K562 (cell line): ENCODE data around the gene CBX3. TPM values are rescaled to one million over a fixed set of nuclear protein-coding genes. Genes with fewer than 3 reads are reported as not detected.

Source experiments
- ATAC-seq: fragments of 200-7000 bp; cut with Tn5 transposase; 3 replicates; pipeline ENCODE4 v1.9.1; 2020; ENCODE audit warnings: moderate library complexity
- BruUV-seq: library from RNA; stranded (reverse); fragments of 400-500 nt; replicated peaks from 2 replicates; lab custom pipeline; 2021; lab: Mats Ljungman, UMichigan
- CTCF ChIA-PET: fragments of 300-600 bp; formaldehyde crosslinking; extraction: SDS; loops from one replicate; lab custom pipeline; 2021; ENCODE audit warnings: low intra/inter-chr PET ratio; lab: Yijun Ruan, JAX
- POLR2A ChIA-PET: fragments of 300-600, 350-650 bp; sonication (Branson Sonifier 250); formaldehyde crosslinking; extraction: SDS; loops from one replicate; lab custom pipeline; 2021; ENCODE audit warnings: antibody characterized with exemption, inconsistent platforms; lab: Yijun Ruan, JAX
- DNase-seq, 4 experiments: peaks; one replicate each; pipeline versions ENCODE4 v3.0.0 to v3.0.0-alpha.2; 2011 to 2018; ENCODE audit warnings: low spot score in 3 of 4, mixed read lengths in 3 of 4; ENCODE audit errors: extremely low read depth in 1 of 4
- FAIRE-seq: peaks from 2 replicates; lab custom pipeline; 2011; peaks lifted over from hg19 to GRCh38; lab: Jason Lieb, UNC
- H2AFZ ChIP-seq: 2 replicates; pipeline ENCODE4 v1.6.0; 2011; ENCODE audit warnings: low read depth, low read length, control low read depth, inconsistent platforms
- H3K27ac ChIP-seq: fragments of 200-600 bp; 3 replicates; pipeline ENCODE4 v1.8.0; 2011; ENCODE audit warnings: low read depth, mild to moderate bottlenecking, control low read depth, inconsistent platforms, low read length, moderate library complexity, mixed read lengths; ENCODE audit errors: extremely low read depth
- H3K27me3 ChIP-seq, 2 experiments: fragments of 300-600 bp in 1 of 2; 2 replicates in 1 of 2; 3 replicates in 1 of 2; pipeline versions ENCODE4 v1.6.0 to v1.8.0; 2011; ENCODE audit warnings: inconsistent platforms in 2 of 2, low read length in 2 of 2, mild to moderate bottlenecking in 1 of 2, mixed read lengths in 1 of 2, moderate library complexity in 1 of 2; ENCODE audit not compliant: control insufficient read depth in 2 of 2, insufficient read depth in 2 of 2
- H3K36me3 ChIP-seq: fragments of 300-600 bp; 3 replicates; pipeline ENCODE4 v1.8.0; 2011; ENCODE audit warnings: mild to moderate bottlenecking, low read length, inconsistent platforms; ENCODE audit not compliant: control insufficient read depth, insufficient read depth
- H3K4me1 ChIP-seq, 2 experiments: fragments of 200-600 bp in 1 of 2; replicated peaks in 1 of 2; 2 replicates in 1 of 2; 3 replicates in 1 of 2; pipeline versions ENCODE4 v1.5.1 to v1.8.0; 2011; ENCODE audit warnings: inconsistent platforms in 2 of 2, low read length in 2 of 2, mild to moderate bottlenecking in 1 of 2, mixed read lengths in 1 of 2, moderate library complexity in 1 of 2; ENCODE audit not compliant: control insufficient read depth in 2 of 2, insufficient read depth in 2 of 2
- H3K4me2 ChIP-seq: 2 replicates; pipeline ENCODE4 v1.6.1; 2011; ENCODE audit warnings: low read length, control low read depth, inconsistent platforms, mixed read lengths; ENCODE audit not compliant: insufficient read depth
- H3K4me3 ChIP-seq: fragments of 200-600 bp; sonication (generic), shearing (Covaris generic); 2 replicates; pipeline ENCODE4 v1.5.1; 2016; ENCODE audit warnings: control low read depth, inconsistent platforms
- H3K79me2 ChIP-seq: fragments of 200-600 bp; 3 replicates; pipeline ENCODE4 v1.8.0; 2011; ENCODE audit warnings: low read length, inconsistent platforms; ENCODE audit not compliant: control insufficient read depth, insufficient read depth
- H3K9ac ChIP-seq, 2 experiments: 2 replicates each; pipeline versions ENCODE4 v1.6.0 to v1.6.1; 2011; ENCODE audit warnings: low read depth in 2 of 2, low read length in 2 of 2, control low read depth in 1 of 2, inconsistent platforms in 1 of 2, mild to moderate bottlenecking in 1 of 2, mixed read lengths in 1 of 2; ENCODE audit not compliant: insufficient read depth in 1 of 2
- H3K9me1 ChIP-seq: one replicate; pipeline ENCODE4 v1.6.0; 2011; ENCODE audit warnings: inconsistent platforms, mild to moderate bottlenecking, low read length, moderate library complexity; ENCODE audit not compliant: control insufficient read depth, insufficient read depth
- H3K9me3 ChIP-seq: replicated peaks from 2 replicates; pipeline ENCODE4 v1.5.1; 2011; ENCODE audit warnings: low read depth, low read length, inconsistent platforms; ENCODE audit not compliant: control insufficient read depth, insufficient read depth
- H4K20me1 ChIP-seq: replicated peaks from 2 replicates; pipeline ENCODE4 v1.6.1; 2011; ENCODE audit warnings: low read length, inconsistent platforms, mixed read lengths; ENCODE audit not compliant: control insufficient read depth, insufficient read depth
- ARID1B ChIP-seq: fragments of 450-650 bp; IDR thresholded peaks from 2 replicates; pipeline ENCODE4 v1.6.1; 2016; ENCODE audit warnings: antibody characterized with exemption, mild to moderate bottlenecking, inconsistent platforms
- ELF2 ChIP-seq: fragments of 250-450 bp; sonication (Bioruptor Pico); IDR thresholded peaks from 2 replicates; pipeline ENCODE4 v1.5.0; 2021; ENCODE audit warnings: mild to moderate bottlenecking
- IFI16 ChIP-seq: fragments of 250-450 bp; sonication (Bioruptor Pico); IDR thresholded peaks from 2 replicates; pipeline ENCODE4 v2.1.2; 2022; ENCODE audit warnings: mild to moderate bottlenecking, inconsistent platforms
- IRF2 ChIP-seq: sonication (generic); formaldehyde crosslinking; IDR thresholded peaks from 2 replicates; pipeline ENCODE4 v1.8.1; 2022; ENCODE audit warnings: mild to moderate bottlenecking, missing genetic modification reagents
- LEF1 ChIP-seq: fragments of 450-650 bp; IDR thresholded peaks from 2 replicates; pipeline ENCODE4 v1.6.1; 2016; ENCODE audit warnings: mild to moderate bottlenecking
- NR2C1 ChIP-seq, 2 experiments: fragments of 450-650 bp; IDR thresholded peaks; 2 replicates each; pipeline ENCODE4 v1.6.1; 2017; ENCODE audit warnings: mild to moderate bottlenecking in 2 of 2, antibody characterized with exemption in 1 of 2, inconsistent platforms in 1 of 2, missing compliant biosample characterization in 1 of 2, missing genetic modification characterization in 1 of 2
- NR2C2 ChIP-seq, 2 experiments: fragments of 200-800 bp in 1 of 2; sonication (Bioruptor generic) in 1 of 2; sonication (generic) in 1 of 2; formaldehyde crosslinking in 1 of 2; IDR thresholded peaks; 2 replicates each; pipeline versions ENCODE4 v1.6.1 to v1.8.0; 2016 to 2022; ENCODE audit warnings: mild to moderate bottlenecking in 1 of 2, missing compliant biosample characterization in 1 of 2, missing genetic modification characterization in 1 of 2, missing genetic modification reagents in 1 of 2
- SAP30 ChIP-seq: fragments of 200-600 bp; sonication (generic); IDR thresholded peaks from 2 replicates; pipeline ENCODE4 v1.6.1; 2012; ENCODE audit warnings: borderline replicate concordance, low read depth, mild to moderate bottlenecking, moderate library complexity, low read length, control low read depth, inconsistent platforms; ENCODE audit not compliant: insufficient read depth, poor library complexity, severe bottlenecking
- WHSC1 ChIP-seq: IDR thresholded peaks from one replicate; pipeline ENCODE4 v1.6.1; 2012; ENCODE audit warnings: low read length, control low read depth, inconsistent platforms
- WGBS: fragments of 100-300 bp; shearing (Covaris generic); methylation state at CpG from one replicate; pipeline ENCODE4 v1.1.6; 2016; ENCODE audit warnings: low coverage, mixed read lengths; ENCODE audit not compliant: insufficient coverage; ENCODE audit errors: missing lambda C conversion rate; 5-methylcytosine and 5-hydroxymethylcytosine counted together
- in situ Hi-C: fragments of 300-500 bp; cut with MboI; formaldehyde crosslinking; loops from 4 replicates; pipeline ENCODE4 v1.15.0; 2018; ENCODE audit warnings: inconsistent platforms, mixed read lengths
- intact Hi-C: fragments of 100-400 bp; cut with micrococcal nuclease; formaldehyde crosslinking; loops from 2 replicates; pipeline ENCODE4 v1.14.2; 2022
- polyA plus RNA-seq, 8 experiments: library from polyadenylated mRNA; depleted of rRNA in 4 of 8; stranded (reverse) in 5 of 8; unstranded in 3 of 8; fragments of >200 nt; fragmentation: Nextera tagmentation in 2 of 8; fragmentation: Illumina TruSeq in 1 of 8; extraction: Ambion mirVana in 2 of 8; extraction: Trizol in 1 of 8; gene quantifications; 2 replicates each; pipeline versions ENCODE4 v1.2.1 to v1.2.3, GENCODE V29; 2011 to 2014; ENCODE audit warnings: inconsistent platforms in 1 of 8, missing spikeins in 1 of 8
- total RNA-seq, 7 experiments: library from RNA; depleted of rRNA in 6 of 7; stranded (reverse); fragments of >200 nt in 6 of 7; fragmentation: Illumina TruSeq in 2 of 7; extraction: Trizol in 2 of 7; gene quantifications; 2 replicates each; pipeline versions ENCODE4 v1.2.1 to v1.2.3, GENCODE V29; 2011 to 2021; ENCODE audit warnings: low replicate concordance in 1 of 7
- TF ChIP-seq, protein P1 (sequence below), 2 experiments: fragments of 150-350 bp in 1 of 2; IDR thresholded peaks; 2 replicates each; pipeline ENCODE4 v1.6.1; 2012 to 2016; ENCODE audit warnings: low read depth in 2 of 2, low read length in 2 of 2, mild to moderate bottlenecking in 1 of 2, moderate library complexity in 1 of 2
- TF ChIP-seq, protein P2 (sequence below): fragments of 450-650 bp; formaldehyde crosslinking; IDR thresholded peaks from 2 replicates; pipeline ENCODE4 v1.4.0; 2020; ENCODE audit warnings: mild to moderate bottlenecking, moderate library complexity
- TF ChIP-seq, protein P3 (sequence below): fragments of 250-450 bp; sonication (Bioruptor Pico); IDR thresholded peaks from 2 replicates; pipeline ENCODE4 v1.5.0; 2020; ENCODE audit warnings: mild to moderate bottlenecking

CBX3 gene
- total and polyA plus RNA-seq, 9 of the 15 experiments (the other 6 are each of a cell fraction or from before 2014, with no cell fraction given), result 198 to 413 (median 328) TPM

DNA sequence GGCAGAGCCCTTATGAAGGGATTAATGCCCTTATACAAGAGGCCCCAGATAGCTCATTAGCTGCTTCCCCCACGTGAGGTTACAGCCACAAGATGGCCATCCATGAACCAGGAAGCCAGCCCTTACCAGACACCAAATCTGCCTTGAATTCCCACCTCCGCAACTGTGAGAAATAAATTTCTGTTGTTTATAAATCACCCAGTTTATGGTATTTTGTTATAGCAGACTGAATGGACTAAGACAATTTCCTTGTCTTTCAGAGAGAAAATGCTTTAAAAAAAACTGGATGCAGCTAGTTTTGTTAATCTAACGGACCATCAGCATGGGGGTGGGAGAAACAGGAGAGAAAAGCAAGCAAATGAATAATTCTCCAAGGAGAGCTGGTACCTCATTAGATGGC, 36.5 kb downstream of the CBX3 start:
- Histone ChIP-seq H3K9ac (no peak overlapping the region), H4K20me1 (no peaks in the 10 kb centered on the region), H3K4me1 (peaks cover 12 to 34% of the 10 kb centered on the region in 2 experiments; a peak in 4 of 5 replicates), H3K4me3 (no peak overlapping the region), H3K79me2 (no peaks in the 10 kb centered on the region), H3K9me3 (no peaks in the 10 kb centered on the region), H3K27ac (peak overlapping the region; percentile 49; the same call in 1 of the 3 replicates), H3K36me3 (no peaks in the 10 kb centered on the region), H3K4me2 (peak overlapping the region; percentile 5; the same call in 1 of the 2 replicates), H3K27me3 (no peaks in the 10 kb centered on the region), H3K9me1 (no peaks in the 10 kb centered on the region), H2AFZ (peak overlapping the region; percentile 90)
- ChIA-PET CTCF (no interaction called here), POLR2A (interaction anchor here (0.6 to 1.2 kb wide), 3 partner anchors 18 to 918 kb away, joined by 3 to 4 read pairs (median 4); no protein-coding TSS in a partner anchor)
- WGBS, result 29% methylated on average over 3 of the region's 3 CpGs
- in situ Hi-C loops (no loop called here), intact Hi-C loops (no loop called here)
- no TSS peak for BruUV-seq
- FAIRE-seq, result no peak
- DNase-seq, result peak in 1 of 4 experiments; percentile 20
- ATAC-seq, result peak; percentile 25; the same call in 2 of the 3 replicates
- TF ChIP-seq WHSC1, result no peak
- TF ChIP-seq, protein P1, sequence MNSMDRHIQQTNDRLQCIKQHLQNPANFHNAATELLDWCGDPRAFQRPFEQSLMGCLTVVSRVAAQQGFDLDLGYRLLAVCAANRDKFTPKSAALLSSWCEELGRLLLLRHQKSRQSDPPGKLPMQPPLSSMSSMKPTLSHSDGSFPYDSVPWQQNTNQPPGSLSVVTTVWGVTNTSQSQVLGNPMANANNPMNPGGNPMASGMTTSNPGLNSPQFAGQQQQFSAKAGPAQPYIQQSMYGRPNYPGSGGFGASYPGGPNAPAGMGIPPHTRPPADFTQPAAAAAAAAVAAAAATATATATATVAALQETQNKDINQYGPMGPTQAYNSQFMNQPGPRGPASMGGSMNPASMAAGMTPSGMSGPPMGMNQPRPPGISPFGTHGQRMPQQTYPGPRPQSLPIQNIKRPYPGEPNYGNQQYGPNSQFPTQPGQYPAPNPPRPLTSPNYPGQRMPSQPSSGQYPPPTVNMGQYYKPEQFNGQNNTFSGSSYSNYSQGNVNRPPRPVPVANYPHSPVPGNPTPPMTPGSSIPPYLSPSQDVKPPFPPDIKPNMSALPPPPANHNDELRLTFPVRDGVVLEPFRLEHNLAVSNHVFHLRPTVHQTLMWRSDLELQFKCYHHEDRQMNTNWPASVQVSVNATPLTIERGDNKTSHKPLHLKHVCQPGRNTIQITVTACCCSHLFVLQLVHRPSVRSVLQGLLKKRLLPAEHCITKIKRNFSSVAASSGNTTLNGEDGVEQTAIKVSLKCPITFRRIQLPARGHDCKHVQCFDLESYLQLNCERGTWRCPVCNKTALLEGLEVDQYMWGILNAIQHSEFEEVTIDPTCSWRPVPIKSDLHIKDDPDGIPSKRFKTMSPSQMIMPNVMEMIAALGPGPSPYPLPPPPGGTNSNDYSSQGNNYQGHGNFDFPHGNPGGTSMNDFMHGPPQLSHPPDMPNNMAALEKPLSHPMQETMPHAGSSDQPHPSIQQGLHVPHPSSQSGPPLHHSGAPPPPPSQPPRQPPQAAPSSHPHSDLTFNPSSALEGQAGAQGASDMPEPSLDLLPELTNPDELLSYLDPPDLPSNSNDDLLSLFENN (IDR thresholded peaks at IDR 0.05; ENCODE audit: low read depth in 2 of 2, low read length in 2 of 2), result no peak
- 0 out of 2 replicates have a peak, but pooled peaks have one; percentile 19 for TF ChIP-seq LEF1
- TF ChIP-seq IRF2 (CRISPR knock-in tag), result no peak
- no peak for TF ChIP-seq ELF2 (CRISPR knock-in tag)
- TF ChIP-seq, protein P2, sequence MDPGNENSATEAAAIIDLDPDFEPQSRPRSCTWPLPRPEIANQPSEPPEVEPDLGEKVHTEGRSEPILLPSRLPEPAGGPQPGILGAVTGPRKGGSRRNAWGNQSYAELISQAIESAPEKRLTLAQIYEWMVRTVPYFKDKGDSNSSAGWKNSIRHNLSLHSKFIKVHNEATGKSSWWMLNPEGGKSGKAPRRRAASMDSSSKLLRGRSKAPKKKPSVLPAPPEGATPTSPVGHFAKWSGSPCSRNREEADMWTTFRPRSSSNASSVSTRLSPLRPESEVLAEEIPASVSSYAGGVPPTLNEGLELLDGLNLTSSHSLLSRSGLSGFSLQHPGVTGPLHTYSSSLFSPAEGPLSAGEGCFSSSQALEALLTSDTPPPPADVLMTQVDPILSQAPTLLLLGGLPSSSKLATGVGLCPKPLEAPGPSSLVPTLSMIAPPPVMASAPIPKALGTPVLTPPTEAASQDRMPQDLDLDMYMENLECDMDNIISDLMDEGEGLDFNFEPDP (CRISPR knock-in tag), result no peak
- no peak for TF ChIP-seq IFI16 (CRISPR knock-in tag)
- TF ChIP-seq NR2C2 (CRISPR knock-in tag; IDR thresholded peaks at IDR 0.05), result no peak
- TF ChIP-seq NR2C2 (tag; IDR thresholded peaks at IDR 0.05), result peak; percentile 44; the same call in 1 of the 2 replicates
- TF ChIP-seq ARID1B, result no peak
- no peak for TF ChIP-seq NR2C1 (IDR thresholded peaks at IDR 0.05)
- no peak for TF ChIP-seq NR2C1 (tag; IDR thresholded peaks at IDR 0.05)
- TF ChIP-seq SAP30, result no peak
- TF ChIP-seq, protein P3, sequence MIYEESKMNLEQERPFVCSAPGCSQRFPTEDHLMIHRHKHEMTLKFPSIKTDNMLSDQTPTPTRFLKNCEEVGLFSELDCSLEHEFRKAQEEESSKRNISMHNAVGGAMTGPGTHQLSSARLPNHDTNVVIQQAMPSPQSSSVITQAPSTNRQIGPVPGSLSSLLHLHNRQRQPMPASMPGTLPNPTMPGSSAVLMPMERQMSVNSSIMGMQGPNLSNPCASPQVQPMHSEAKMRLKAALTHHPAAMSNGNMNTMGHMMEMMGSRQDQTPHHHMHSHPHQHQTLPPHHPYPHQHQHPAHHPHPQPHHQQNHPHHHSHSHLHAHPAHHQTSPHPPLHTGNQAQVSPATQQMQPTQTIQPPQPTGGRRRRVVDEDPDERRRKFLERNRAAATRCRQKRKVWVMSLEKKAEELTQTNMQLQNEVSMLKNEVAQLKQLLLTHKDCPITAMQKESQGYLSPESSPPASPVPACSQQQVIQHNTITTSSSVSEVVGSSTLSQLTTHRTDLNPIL (CRISPR knock-in tag), result no peak
